SU-DHL-6 (cell line): ENCODE results near the gene CASTOR2.
"Not testable (repeated sequence)": the region's sequence is repeated elsewhere in the genome, so short reads cannot be mapped to it uniquely, and the experiment has no call there.

ENCODE experiments used
- H2AFZ ChIP-seq: fragments of 200-600 bp; sonication (generic); 2 replicates; pipeline ENCODE4 v1.6.1; 2014; ENCODE audit warnings: low read depth, mild to moderate bottlenecking, moderate library complexity, mixed read lengths, antibody characterized with exemption, low read length; ENCODE audit not compliant: severe bottlenecking
- H3F3A ChIP-seq: fragments of 200-600 bp; shearing (Covaris generic); 2 replicates; pipeline ENCODE4 v1.6.0; 2016; ENCODE audit warnings: antibody characterized with exemption, mild to moderate bottlenecking; ENCODE audit not compliant: insufficient read depth
- H3K27ac ChIP-seq: fragments of 200-600 bp; sonication (generic); 2 replicates; pipeline ENCODE4 v1.5.1; 2016; ENCODE audit warnings: low read depth, mild to moderate bottlenecking, low read length, moderate library complexity, mixed read lengths
- H3K27me3 ChIP-seq: fragments of 200-600 bp; sonication (generic), shearing (Covaris generic); 2 replicates; pipeline ENCODE4 v1.6.0; 2014; ENCODE audit warnings: mild to moderate bottlenecking, low read length
- H3K36me3 ChIP-seq: fragments of 200-600 bp; sonication (generic); 2 replicates; pipeline ENCODE4 v1.6.1; 2014; ENCODE audit warnings: mild to moderate bottlenecking, low read length, mixed read lengths
- H3K4me2 ChIP-seq: fragments of 300-600, 200-600 bp; shearing (Covaris generic), sonication (generic); 2 replicates; pipeline ENCODE4 v1.6.0; 2014; ENCODE audit warnings: low read length, low read depth, mild to moderate bottlenecking; ENCODE audit not compliant: poor library complexity, severe bottlenecking
- H3K4me3 ChIP-seq: fragments of 200-600 bp; sonication (generic); 2 replicates; pipeline ENCODE4 v1.5.1; 2014; ENCODE audit warnings: antibody characterized with exemption, low read length, mild to moderate bottlenecking, mixed read lengths; ENCODE audit not compliant: insufficient read depth, poor library complexity, severe bottlenecking
- H3K79me2 ChIP-seq: fragments of 200-600 bp; sonication (generic); 2 replicates; pipeline ENCODE4 v1.6.1; 2014; ENCODE audit warnings: mild to moderate bottlenecking, low read length, moderate library complexity; ENCODE audit not compliant: insufficient read depth
- H3K9ac ChIP-seq: fragments of 200-600 bp; sonication (generic); 2 replicates; pipeline ENCODE4 v1.7.0; 2014; ENCODE audit warnings: mild to moderate bottlenecking, low read length
- H3K9me2 ChIP-seq: fragments of 200-600 bp; sonication (generic); replicated peaks from 2 replicates; pipeline ENCODE4 v1.6.1; 2014; ENCODE audit warnings: low read length; ENCODE audit not compliant: insufficient read depth
- H3K9me3 ChIP-seq: fragments of 200-600 bp; sonication (generic); 2 replicates; pipeline ENCODE4 v1.6.1; 2014; ENCODE audit warnings: low read length, mixed read lengths; ENCODE audit not compliant: insufficient read depth
- H4K20me1 ChIP-seq: fragments of 200-600 bp; sonication (generic); 2 replicates; pipeline ENCODE4 v1.6.1; 2014; ENCODE audit warnings: low read depth, mild to moderate bottlenecking, antibody characterized with exemption, low read length, moderate library complexity, mixed read lengths
- CTCF ChIP-seq: fragments of 200-600 bp; sonication (generic); IDR thresholded peaks from one replicate; pipeline ENCODE4 v1.5.1; 2017; ENCODE audit warnings: antibody characterized with exemption, mild to moderate bottlenecking, low read length, moderate library complexity; ENCODE audit not compliant: insufficient read depth, poor library complexity, severe bottlenecking
- EZH2phosphoT487 ChIP-seq: fragments of 200-600 bp; sonication (generic), shearing (Covaris generic); conservative IDR thresholded peaks from 2 replicates; pipeline ENCODE4 v1.6.1; 2018; ENCODE audit warnings: mild to moderate bottlenecking, antibody characterized with exemption, low read length, moderate library complexity, mixed read lengths

The CASTOR2 gene

DNA sequence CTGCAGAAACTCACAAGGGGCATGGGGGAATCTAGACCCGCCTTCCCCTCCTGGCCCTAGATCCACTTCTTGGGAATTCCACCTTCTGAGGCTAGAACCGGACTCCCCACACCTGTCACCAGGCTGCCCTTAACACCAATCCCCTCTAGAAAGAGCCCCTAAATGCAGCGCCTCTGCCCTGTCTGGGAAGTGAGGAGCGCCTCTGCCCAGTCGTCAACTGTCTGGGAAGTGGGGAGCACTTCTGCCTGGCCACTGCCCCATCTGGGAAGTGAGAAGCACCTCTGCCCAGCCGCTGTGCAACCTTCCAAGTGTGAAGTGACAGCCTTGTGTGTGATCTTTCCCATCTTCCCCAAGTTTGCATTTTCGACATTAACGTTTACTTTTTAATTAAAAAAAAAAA, 100.3 kb downstream of the CASTOR2 start:
- Histone ChIP-seq H4K20me1 (no peaks in the 10 kb centered on the region), H2AFZ (no peak overlapping the region), H3K4me3 (no peak overlapping the region), H3K27ac (no peak overlapping the region), H3K9me2 (no peaks in the 10 kb centered on the region), H3K36me3 (no peaks in the 10 kb centered on the region), H3K27me3 (no peaks in the 10 kb centered on the region), H3K9me3 (no peaks in the 10 kb centered on the region), H3F3A (no peaks in the 10 kb centered on the region), H3K4me2 (no peak overlapping the region), H3K9ac (no peak overlapping the region), H3K79me2 (no peaks in the 10 kb centered on the region)
- no peak for TF ChIP-seq EZH2phosphoT487
- no peak for TF ChIP-seq CTCF

DNA sequence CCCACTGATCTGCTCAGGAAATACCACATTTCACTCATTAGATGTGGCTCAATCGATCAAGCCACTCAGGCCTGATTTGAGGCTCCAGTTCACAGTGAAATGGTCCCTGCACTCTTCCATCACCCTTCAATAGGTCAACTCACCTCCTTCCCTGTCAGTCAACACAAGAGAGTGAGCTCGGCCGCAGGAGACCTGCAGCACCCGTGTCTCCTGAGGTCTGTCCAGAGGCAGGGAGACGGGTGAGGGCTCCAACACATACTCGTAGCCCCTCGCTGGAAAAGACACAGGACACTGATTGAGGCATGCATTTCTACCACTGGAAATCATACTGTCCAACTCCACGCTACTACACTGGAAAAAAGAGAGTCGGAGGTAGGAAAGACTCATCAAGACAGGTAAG, 102.0 kb downstream of the CASTOR2 start:
- no peaks in the 10 kb centered on the region for H3K9me2 ChIP-seq
- H3K27ac ChIP-seq: no peak overlapping the region
- no peaks in the 10 kb centered on the region for H3K79me2 ChIP-seq
- no peak overlapping the region for H3K4me3 ChIP-seq
- no peaks in the 10 kb centered on the region for H3K9me3 ChIP-seq
- no peaks in the 10 kb centered on the region for H3K36me3 ChIP-seq
- no peaks in the 10 kb centered on the region for H3F3A ChIP-seq
- H2AFZ ChIP-seq: no peak overlapping the region
- no peak for TF ChIP-seq EZH2phosphoT487
- no peak for TF ChIP-seq CTCF
- no peaks in the 10 kb centered on the region for H4K20me1 ChIP-seq
- H3K9ac ChIP-seq: no peak overlapping the region
- H3K27me3 ChIP-seq: no peaks in the 10 kb centered on the region
- no peak overlapping the region for H3K4me2 ChIP-seq

- H3K9me3 ChIP-seq: no peaks in the 10 kb centered on the region
- H3K9me2 ChIP-seq: no peaks in the 10 kb centered on the region
- H4K20me1 ChIP-seq: no peaks in the 10 kb centered on the region
- TF ChIP-seq CTCF: no peak
- no peak for TF ChIP-seq EZH2phosphoT487
- H2AFZ ChIP-seq: peak overlapping the region; percentile 90
- H3K4me3 ChIP-seq: peak overlapping the region; percentile 60
- H3K27ac ChIP-seq: peak overlapping the region; percentile 55
- H3K9ac ChIP-seq: peak overlapping the region; percentile 81
- peaks cover 5% of the 10 kb centered on the region; the same call in 1 of the 2 replicates for H3F3A ChIP-seq
- peak overlapping the region; percentile 58 for H3K4me2 ChIP-seq
- no peaks in the 10 kb centered on the region for H3K36me3 ChIP-seq
- H3K79me2 ChIP-seq: no peaks in the 10 kb centered on the region
- no peaks in the 10 kb centered on the region for H3K27me3 ChIP-seq
These were observed 108.4 kb downstream of the CASTOR2 start for GRCh38 chr7:75072981-75073283.

DNA sequence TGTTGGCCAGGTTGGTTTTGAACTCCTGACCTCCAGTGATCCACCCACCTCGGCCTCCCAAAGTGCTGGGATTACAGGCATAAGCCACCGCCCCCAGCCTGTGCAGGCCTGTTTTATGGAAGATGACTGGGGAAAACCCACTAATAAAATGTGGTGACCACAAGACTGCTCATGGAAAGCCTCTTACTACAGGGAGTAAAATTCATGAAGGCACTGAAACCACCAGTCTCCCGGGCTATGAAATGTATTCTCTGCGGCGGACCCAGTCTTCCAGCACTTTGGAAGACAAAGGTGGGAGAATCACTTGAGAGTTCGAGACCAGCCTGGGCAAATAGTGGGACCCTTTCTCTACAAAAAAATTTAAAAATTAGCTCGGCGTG, 109.7 kb downstream of the CASTOR2 start:
- Histone ChIP-seq H3K4me3 (peak overlapping the region; percentile 60), H3K4me2 (peak overlapping the region; percentile 58), H2AFZ (peak overlapping the region; percentile 90), H3K9ac (peak overlapping the region; percentile 81)
- not testable (repeated sequence) for H3K9me2 ChIP-seq, H3F3A ChIP-seq, H4K20me1 ChIP-seq, H3K27ac ChIP-seq, H3K9me3 ChIP-seq, H3K27me3 ChIP-seq, H3K36me3 ChIP-seq, H3K79me2 ChIP-seq
